ENCODE results near the gene SCAPER. TPM values are rescaled to one million over a fixed set of nuclear protein-coding genes. Genes with fewer than 3 reads are reported as not detected.
"Not testable (repeated sequence)": the region's sequence is repeated elsewhere in the genome, so short reads cannot be mapped to it uniquely, and the experiment has no call there.

The SCAPER gene
- total RNA-seq, 2 experiments from 2014 or later = 18.6 to 19.8 TPM

DNA sequence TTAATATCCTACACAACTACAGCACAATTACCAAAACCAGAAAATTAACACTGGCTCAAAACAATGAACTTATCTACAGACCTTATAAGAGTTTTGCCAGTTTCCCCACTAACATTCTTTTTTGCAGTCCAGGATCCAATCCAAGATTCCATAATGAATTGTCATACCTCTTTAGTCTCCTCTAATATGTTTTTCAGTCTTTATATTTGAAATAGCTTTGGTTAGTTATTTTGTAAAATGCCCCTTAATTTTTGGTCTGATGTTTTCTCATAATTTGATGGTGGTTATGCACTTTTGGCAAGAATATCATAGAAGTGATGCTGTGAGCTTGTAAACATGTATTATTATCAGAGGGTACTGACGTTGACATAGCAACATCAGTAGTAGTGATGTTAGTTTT is 444.3 kb downstream of the SCAPER start:
- ChIA-PET CTCF (no interaction called here), POLR2A (no interaction called here)

GRCh38 chr15:76460347-76460746 is 444.8 kb downstream of the SCAPER start:
- CTCF ChIA-PET = no interaction called here
- POLR2A ChIA-PET = no interaction called here

DNA sequence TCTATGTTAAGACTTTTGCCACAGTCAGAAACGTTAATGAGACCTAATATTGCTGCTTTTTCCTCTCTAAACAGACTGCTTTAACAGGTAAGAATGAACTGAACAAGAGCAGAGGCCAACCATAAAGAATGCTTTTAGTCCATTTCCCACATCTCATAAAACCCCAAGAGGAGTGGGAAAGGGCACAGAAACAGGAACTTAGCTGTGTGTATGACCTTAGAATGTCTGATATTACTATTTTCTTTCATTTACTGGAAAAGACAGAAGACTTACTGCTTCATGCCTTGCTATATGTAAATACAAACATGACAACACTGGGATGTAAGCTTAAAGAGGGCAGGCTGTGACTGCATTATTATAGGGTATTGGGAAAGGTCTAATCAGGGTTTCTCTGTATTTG is 453.6 kb downstream of the SCAPER start:
- CTCF ChIA-PET = interaction anchor here (0.5 kb wide), 1 partner anchor 12 kb away, joined by 4 read pairs; no protein-coding TSS in a partner anchor
- POLR2A ChIA-PET = no interaction called here

DNA sequence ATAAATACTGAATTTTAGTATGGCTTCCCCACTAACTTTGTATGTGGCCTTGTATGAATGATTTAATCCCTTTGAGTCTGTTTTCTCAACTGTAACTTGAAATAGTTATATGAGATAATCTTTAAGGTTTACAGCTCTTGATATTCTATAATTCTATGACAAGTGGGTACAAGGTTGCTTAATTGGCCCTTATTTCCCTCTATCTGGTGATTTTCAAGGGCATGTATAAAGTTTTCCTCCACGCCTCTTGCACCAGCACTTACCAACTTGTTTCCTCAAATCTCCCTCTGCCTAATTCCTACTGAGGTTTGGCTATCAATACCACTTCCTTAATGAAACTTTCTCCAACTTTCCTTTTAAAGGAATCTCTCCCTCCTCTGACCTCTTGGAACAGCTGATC is 455.7 kb downstream of the SCAPER start:
- POLR2A ChIA-PET = interaction anchor here (0.5 kb wide), 1 partner anchor 187 kb away, joined by 4 read pairs; no protein-coding TSS in a partner anchor
- CTCF ChIA-PET = no interaction called here

- CTCF ChIA-PET = no interaction called here
- POLR2A ChIA-PET = no interaction called here
Observed at GRCh38 chr15:76448755-76449154, 456.4 kb downstream of the SCAPER start.

DNA sequence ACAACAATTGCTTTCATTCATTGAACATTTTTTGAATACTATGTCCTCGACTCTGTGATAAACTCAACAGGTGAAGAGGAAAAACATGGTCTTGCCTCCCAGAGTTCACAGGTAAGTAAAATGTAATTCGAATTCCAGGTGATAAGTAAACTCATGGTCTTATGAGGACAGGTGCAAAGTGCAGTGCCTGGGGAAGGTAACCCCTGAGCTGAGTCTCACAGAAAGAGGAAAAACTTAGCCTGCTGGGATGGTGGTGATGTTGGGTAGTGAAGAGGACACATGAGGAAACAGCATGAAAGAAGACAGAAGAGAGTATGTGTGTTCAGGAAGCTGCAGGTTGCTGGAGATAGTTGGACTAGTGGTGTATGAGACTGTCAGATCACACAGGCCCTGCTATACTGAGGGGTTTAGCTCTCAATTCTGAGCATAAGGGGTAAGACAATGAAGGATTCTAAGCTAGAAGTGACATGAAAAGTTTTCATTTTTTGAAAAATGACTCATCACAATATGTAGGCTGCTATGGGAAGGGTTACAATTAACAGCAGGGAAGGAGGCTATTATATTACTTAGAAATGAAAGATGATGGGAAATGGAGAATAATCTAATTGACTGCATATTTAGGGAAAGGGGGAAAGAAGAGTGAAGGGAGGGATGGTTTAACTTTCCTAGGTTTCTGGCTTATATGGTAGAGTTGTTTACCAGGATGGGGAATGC is 457.3 kb downstream of the SCAPER start:
- CTCF ChIA-PET = no interaction called here
- POLR2A ChIA-PET = interaction anchor here (0.7 kb wide), 1 partner anchor 234 kb away, joined by 3 read pairs; no protein-coding TSS in a partner anchor

GRCh38 chr15:76440441-76440840 is 464.7 kb downstream of the SCAPER start:
- ChIA-PET CTCF (no interaction called here), POLR2A (no interaction called here)

- ChIA-PET CTCF (no interaction called here), POLR2A (no interaction called here)
Observed at GRCh38 chr15:76439542-76439941, 465.6 kb downstream of the SCAPER start.

GRCh38 chr15:76433798-76434400 is 471.2 kb downstream of the SCAPER start:
- CTCF ChIA-PET = no interaction called here
- POLR2A ChIA-PET = interaction anchor here (0.6 kb wide), 1 partner anchor 42 kb away, joined by 3 read pairs; no protein-coding TSS in a partner anchor

- CTCF ChIA-PET, POLR2A ChIA-PET: not testable (repeated sequence)
Observed at GRCh38 chr15:76433036-76433435, 472.1 kb downstream of the SCAPER start.

GRCh38 chr15:76432604-76433003 is 472.5 kb downstream of the SCAPER start:
- POLR2A ChIA-PET = no interaction called here
- CTCF ChIA-PET = no interaction called here

DNA sequence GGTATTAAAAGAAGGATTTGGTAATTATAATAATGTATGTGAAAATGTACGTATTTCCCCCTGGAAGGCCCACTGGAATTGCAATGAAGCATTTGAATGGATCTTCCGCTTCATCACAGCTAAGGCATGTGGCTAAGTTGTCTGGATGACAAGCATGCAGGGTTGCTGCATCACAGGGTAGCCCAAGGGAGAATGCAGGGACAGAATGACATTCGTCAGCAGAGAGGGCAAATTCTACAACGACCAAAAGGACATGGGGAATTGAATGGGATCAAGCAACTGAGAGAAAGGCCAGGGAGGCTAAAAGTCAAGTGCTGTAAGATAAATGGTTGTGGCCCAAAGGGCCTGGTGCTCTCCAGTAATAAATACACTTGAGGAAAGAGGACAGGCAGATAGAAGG is 473.2 kb downstream of the SCAPER start:
- ChIA-PET POLR2A (no interaction called here), CTCF (no interaction called here)

GRCh38 chr15:76430711-76431110 is 474.4 kb downstream of the SCAPER start:
- POLR2A ChIA-PET, CTCF ChIA-PET: not testable (repeated sequence)

DNA sequence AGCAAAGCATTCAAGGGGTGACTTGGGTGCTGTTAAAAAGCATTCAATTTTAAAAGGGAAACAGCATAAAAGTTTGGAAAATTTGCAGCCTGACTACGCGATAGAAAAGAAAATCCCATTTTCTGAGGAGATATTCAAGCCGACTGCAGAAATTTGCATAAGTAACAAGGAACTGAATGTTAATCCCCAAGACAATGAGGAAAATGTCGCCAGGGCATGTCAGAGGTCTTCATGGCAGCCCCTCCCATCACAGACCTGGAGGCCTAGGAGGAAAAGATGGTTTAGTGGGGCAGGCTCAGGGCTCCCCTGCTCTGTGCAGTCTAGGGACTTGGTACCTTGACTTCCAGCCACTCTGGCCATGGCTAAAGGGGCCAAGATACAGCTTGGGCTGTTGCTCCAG is 475.5 kb downstream of the SCAPER start:
- CTCF ChIA-PET = no interaction called here
- POLR2A ChIA-PET = no interaction called here

- CTCF ChIA-PET = no interaction called here
- POLR2A ChIA-PET = no interaction called here
Observed at GRCh38 chr15:76426941-76427340, 478.2 kb downstream of the SCAPER start.

- ChIA-PET CTCF (no interaction called here), POLR2A (no interaction called here)
Observed at GRCh38 chr15:76418352-76419140, 486.6 kb downstream of the SCAPER start.

DNA sequence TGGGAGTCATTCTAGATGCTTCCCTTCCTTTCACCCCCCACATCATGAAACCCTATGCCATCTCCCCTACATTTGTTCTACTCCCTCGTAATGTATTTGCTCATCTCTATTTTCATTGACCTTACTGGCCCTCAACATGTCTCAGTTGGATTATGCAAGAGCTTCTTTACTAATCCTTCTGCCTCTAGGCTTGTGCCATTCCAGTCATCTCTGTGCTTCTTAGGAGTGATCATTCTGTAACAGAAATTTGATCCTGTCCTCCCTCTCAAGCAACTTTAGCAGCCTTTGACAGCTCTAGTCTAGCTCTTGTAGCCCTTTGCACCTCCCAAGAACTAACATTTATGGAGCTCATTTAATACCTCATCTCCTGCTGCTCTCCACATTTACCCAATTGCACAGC is 503.9 kb downstream of the SCAPER start:
- CTCF ChIA-PET = no interaction called here

DNA sequence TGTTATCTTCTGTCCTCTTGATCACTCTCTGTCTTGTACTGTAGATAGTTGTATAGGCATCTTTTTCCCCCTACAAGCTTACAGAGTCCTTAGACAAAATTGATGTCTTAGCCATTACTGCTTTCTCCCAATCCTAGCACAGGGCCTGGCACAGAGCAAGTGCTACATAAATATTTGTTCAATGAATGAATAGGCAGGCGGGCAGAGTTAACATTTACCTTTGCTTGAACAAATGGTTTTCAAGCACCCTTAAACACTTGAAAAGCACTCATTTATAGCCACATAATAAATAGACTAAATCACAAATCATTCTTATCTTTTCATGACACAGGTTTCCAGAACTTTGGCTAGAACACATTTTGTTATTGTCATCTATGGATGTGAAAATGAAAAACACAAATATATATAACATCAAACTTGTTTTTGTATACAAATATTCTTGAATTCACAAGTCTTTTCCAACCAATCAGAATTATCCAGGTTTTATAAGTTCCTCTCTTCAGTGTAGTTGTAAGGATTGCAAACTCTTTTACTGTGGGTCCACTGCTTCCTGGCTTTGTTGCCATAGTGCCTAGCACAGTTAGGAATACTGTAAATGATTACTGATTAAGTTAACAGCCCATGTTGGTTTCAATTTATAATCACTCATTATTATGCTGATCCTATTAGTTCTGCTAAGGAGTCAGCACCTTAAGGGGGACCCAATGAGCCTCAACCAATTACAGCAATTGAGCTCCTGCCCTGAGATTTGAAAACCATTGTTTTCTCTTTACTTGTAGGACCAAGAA is 506.6 kb downstream of the SCAPER start:
- CTCF ChIA-PET = no interaction called here
- POLR2A ChIA-PET = no interaction called here

More for the DNA sequence above, 503.9 kb downstream of the SCAPER start:
- POLR2A ChIA-PET = no interaction called here

GRCh38 chr15:76393614-76394013 is 511.5 kb downstream of the SCAPER start:
- POLR2A ChIA-PET = no interaction called here
- CTCF ChIA-PET = interaction anchor here (0.6 kb wide), 1 partner anchor 367 kb away, joined by 3 read pairs; no protein-coding TSS in a partner anchor

DNA sequence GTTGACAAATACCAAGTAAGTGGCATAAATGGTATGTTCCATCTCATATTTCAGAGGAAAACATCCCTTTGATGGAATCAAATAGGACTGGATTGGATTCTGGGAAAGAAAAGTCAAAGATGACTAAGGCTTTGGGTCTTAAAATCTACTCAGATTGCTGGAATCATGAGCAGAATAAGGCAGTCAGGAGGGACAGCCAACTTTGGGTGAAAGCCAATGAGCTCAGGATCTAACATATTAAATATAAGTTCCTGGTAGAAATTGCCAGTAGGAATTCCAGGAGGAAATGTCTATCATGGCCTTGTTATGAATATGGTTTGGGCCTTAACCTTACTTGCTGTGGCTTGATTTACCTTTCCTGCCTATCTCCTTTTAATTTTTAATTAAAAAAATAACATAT is 513.3 kb downstream of the SCAPER start:
- POLR2A ChIA-PET = no interaction called here
- CTCF ChIA-PET = interaction anchor here (0.6 kb wide), 1 partner anchor 760 kb away, joined by 3 read pairs; no protein-coding TSS in a partner anchor
